ENCODE data around the gene LRRC18. TPM values are rescaled to one million over a fixed set of nuclear protein-coding genes. Genes with fewer than 3 reads are reported as not detected.

The LRRC18 gene
- total RNA-seq, 4 donors from 2014 or later: not detected

GRCh38 chr10:48878091-48878490, 61.5 kb downstream of the LRRC18 start:
- no peak for DNase-seq (ENCODE audit: low spot score in 2 of 2)
- H3K36me3 ChIP-seq: no peaks in the 10 kb centered on the region
- peaks cover 0 to 5% (median 0%) of the 10 kb centered on the region in 4 donors for H3K9me3 ChIP-seq
- no peaks in the 10 kb centered on the region for H3K4me1 ChIP-seq
- H3K27ac ChIP-seq: no peak overlapping the region
- TF ChIP-seq CTCF (IDR thresholded peaks at IDR 0.05): no peak
- no peak for TF ChIP-seq POLR2A (IDR thresholded peaks at IDR 0.05)
- TF ChIP-seq EP300 (IDR thresholded peaks at IDR 0.05): no peak
- WGBS, 2 donors: 81 to 91% methylated on average over 3 of the region's 3 CpGs
- no peak overlapping the region for H3K4me3 ChIP-seq
- no peaks in the 10 kb centered on the region for H3K27me3 ChIP-seq

GRCh38 chr10:48872234-48872633, 67.4 kb downstream of the LRRC18 start:
- Histone ChIP-seq H3K27me3 (no peaks in the 10 kb centered on the region), H3K4me1 (no peaks in the 10 kb centered on the region), H3K9me3 (no peaks in the 10 kb centered on the region), H3K4me3 (no peak overlapping the region), H3K36me3 (no peaks in the 10 kb centered on the region), H3K27ac (no peak overlapping the region)
- TF ChIP-seq CTCF (IDR thresholded peaks at IDR 0.05) (no peak), POLR2A (IDR thresholded peaks at IDR 0.05) (no peak), EP300 (IDR thresholded peaks at IDR 0.05) (no peak)
- 71 to 96% methylated on average over 1 of the region's 1 CpG for WGBS, 2 donors
- no peak for DNase-seq (ENCODE audit: low spot score in 2 of 2)

Small RNA genes lying within 50 kb of the gene (small RNA-seq; reads per million reads assigned to genes)
- not detected for gene MIR4294

Other genes starting within 250 kb of the LRRC18 start
- 10 to 100 TPM in 3 of 4 donors, 1 to 10 TPM in 1; 9.8 to 18.2 (median 12.8) TPM for gene VSTM4, start 175.7 kb upstream of the LRRC18 start, total RNA-seq
- gene FAM170B, start 194.2 kb upstream of the LRRC18 start, total RNA-seq: under 1 TPM in 1 of 4 donors, not detected in 3; 0.63 TPM
- gene TMEM273, start 248.6 kb upstream of the LRRC18 start, total RNA-seq: 10 to 100 TPM; 18.6 to 37.9 (median 28.8) TPM